GM19463 (cell line): Measurements from ENCODE around the gene OSBPL7.
"Not testable (repeated sequence)": the region's sequence is repeated elsewhere in the genome, so short reads cannot be mapped to it uniquely, and the experiment has no call there.

Experiments
- ATAC-seq: cut with Tn5 transposase; IDR thresholded peaks from one replicate; pipeline ENCODE4 v1.9.1; 2021; ENCODE audit warnings: mild to moderate bottlenecking, moderate library complexity; ENCODE audit not compliant: unreplicated experiment

Gene OSBPL7

GRCh38 chr17:47776330-47777197 lies 45.0 kb downstream of the OSBPL7 start:
- no peak for ATAC-seq

GRCh38 chr17:47774987-47775580 lies 46.5 kb downstream of the OSBPL7 start:
- no peak for ATAC-seq

GRCh38 chr17:47774331-47774730 lies 47.3 kb downstream of the OSBPL7 start:
- ATAC-seq: no peak

GRCh38 chr17:47773649-47774048 lies 47.9 kb downstream of the OSBPL7 start:
- not testable (repeated sequence) for ATAC-seq

GRCh38 chr17:47763913-47764582 lies 57.5 kb downstream of the OSBPL7 start:
- no peak for ATAC-seq

GRCh38 chr17:47762728-47763127 lies 58.9 kb downstream of the OSBPL7 start:
- ATAC-seq: no peak

- ATAC-seq: no peak
Measured at GRCh38 chr17:47760409-47761140, 61.0 kb downstream of the OSBPL7 start.

GRCh38 chr17:47757386-47757785 lies 64.2 kb downstream of the OSBPL7 start:
- no peak for ATAC-seq
